GM19025 (cell line): ENCODE measurements around the gene LIM2.

ENCODE experiments used
- ATAC-seq: cut with Tn5 transposase; IDR thresholded peaks from one replicate; pipeline ENCODE4 v1.9.1; 2021; ENCODE audit warnings: mild to moderate bottlenecking, low read depth, moderate library complexity; ENCODE audit not compliant: unreplicated experiment

Gene LIM2

GRCh38 chr19:51366389-51367254 lies 21.2 kb downstream of the LIM2 start:
- ATAC-seq = peak; percentile 46

DNA sequence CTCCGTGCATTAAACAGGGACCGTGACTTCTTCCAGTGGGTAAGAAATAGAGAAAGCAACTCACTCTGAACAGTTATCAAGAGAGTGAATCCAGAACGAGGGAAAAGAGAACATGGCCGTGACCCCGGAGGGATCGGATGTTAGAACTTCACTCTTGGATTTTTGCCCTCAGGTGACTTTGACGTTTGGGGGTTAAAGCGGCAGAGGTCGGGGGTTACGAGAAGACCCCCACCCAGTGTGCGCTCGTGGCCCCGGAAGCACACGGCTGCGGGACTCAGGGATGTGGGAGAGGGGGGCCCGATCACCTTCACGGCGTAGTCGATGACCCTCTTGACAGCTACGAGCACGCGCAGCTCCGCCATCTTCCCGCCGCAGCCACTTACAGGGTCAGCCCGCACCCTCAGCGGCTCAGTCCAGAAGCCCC lies 21.8 kb downstream of the LIM2 start, which contains the start of gene ETFB:
TSS of gene ETFB (minus strand) at position 424 of the 424 bp plus-strand sequence. CDS start at position 362, 62 bp downstream.
- ATAC-seq = no peak

DNA sequence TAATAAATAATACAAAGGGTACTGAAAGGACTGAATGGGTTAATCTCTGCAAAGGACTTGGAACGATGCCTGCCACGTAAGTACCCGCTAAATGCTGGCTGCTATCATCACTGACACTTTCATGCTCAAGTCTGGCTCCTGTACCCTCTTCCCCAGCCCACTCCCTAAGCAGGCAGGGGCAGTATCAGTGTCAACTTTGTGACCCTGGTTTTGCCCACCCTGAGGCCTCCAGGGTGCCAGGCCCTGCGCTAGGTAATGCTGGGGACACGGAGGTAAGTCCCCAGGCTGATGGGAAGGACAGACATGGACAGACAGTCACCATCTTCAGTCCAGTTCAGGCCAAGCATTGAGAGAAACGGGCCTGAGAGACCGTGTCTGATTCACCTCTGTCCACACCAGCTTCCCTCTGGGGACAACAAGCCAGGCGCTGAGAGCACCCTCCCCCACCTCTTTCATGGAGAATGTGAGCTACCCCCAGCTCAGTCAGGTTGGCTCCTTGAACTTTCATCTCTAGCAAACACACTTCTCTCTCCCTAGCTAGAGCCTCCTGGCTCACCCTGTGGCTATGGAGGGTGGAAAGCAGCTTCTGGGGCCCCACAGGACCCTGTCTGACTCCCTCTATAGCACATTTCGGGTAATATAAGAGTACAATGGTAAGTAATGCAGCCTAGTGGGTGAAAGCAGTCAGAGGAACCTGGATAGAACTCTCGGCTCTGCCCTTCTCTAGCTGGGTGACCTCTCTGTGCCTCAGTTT lies 22.4 kb downstream of the LIM2 start:
- no peak for ATAC-seq

DNA sequence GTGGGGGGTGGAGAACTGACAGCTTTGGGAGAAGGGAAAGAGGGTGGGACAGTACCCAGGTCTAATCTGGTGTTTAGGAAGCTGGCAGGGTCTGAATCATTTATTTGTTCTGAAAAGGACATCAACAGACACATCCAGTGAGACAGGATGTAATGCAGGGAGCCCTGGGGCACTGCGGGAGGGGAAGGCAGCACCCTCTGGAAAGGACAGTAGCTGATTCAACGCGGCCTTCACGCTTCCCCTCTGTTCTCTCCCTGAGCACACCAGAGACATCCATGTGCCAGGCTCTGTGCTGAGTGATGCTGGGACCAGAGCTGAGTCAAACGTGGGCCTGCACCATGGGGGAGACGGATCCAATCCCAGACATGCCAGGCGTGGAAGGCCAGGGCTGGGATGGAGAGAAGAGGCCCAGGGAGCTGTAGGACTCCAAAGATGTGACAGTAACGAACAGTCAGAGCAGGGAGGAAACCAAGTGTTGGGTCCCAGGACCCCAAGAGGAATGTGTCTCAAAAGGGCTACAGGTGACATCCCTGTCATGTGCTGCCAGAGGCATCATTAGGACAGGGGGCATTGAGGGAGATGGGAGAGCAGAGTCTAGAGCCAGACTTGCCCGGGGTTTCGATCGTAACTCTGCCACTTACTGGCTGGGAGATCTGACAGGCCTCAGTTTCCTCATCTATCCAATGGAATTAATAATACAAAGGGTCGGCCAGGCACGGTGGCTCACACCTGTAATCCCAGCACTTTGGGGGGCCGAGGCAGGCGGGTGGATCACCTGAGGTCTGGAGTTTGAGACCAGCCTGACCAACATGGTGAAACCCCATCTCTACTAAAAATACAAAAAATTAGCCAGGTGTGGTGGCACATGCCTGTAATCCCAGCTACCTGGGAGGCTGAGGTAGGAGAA lies 23.3 kb downstream of the LIM2 start:
- no peak for ATAC-seq

GRCh38 chr19:51361239-51361638 lies 26.5 kb downstream of the LIM2 start:
- no peak for ATAC-seq

- ATAC-seq = no peak
These were observed 28.5 kb downstream of the LIM2 start for GRCh38 chr19:51359294-51359693.

DNA sequence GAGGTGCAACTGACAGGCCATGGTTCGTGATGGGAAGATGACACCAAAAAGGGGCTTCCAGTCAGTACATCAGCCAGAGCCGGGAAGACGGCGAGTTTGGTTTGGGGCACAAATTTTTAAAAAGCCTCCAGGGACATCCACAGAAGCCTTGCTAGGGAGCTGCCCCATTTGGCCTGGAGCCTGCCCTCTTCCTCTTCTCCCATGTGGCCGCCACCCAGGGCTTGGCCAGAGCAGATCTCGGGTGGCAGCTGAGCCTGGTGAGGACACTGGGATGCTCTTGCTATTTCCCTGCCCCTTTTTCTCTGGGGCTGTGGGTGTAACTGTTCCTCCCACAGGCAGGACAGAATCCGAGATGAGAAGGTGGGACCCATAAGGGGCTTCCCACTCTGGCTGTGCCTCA lies 29.8 kb downstream of the LIM2 start:
- ATAC-seq = no peak

DNA sequence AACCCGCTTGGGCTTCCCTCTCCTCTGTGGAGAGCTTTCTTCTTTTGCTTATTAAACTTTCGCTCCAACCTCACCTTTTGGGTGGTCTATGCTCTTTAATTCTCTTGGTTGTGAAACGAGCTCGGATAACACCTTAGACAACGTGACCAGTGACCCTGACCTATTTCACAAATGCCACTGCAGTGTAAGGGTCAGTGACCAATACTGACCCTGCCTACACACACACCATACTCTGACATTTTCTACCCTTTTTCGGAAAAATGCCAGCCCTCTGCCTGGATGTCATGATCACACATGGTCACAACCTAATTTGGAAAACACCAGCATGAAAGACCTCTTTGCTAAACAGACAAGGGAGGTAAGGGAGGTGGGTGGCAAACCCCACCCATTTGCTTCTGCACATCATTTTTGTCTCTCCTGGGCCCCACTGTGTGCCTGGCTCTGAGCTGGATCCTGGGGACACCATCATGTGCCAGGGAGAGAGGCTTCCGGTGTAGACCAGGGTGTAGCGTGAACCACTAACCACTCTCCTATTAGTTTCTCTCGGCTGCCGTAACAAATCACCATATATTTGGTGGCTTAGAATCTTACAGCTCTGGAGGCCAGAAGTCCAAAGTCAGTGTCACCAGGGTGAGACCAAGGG lies 31.5 kb downstream of the LIM2 start:
- no peak for ATAC-seq

DNA sequence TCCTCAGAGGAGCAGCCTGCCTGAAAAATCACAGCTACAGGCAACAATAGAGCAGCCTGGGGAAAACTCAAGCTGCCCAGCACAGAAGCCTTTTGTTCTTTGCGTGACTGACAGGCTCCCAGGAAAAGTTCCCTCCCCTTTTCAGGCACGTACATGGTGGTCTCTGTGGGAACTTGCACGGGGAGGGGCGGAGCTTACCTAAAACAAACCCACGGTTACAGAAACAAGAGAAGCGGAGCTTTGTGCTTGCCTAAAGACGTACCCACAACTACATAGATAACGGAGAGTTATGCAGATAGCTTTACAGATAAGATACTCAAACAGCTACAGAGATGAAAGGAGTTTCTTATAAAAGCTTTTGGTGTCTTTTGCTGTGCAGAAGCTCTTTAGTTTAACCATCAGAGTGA lies 33.0 kb downstream of the LIM2 start:
- ATAC-seq = no peak

DNA sequence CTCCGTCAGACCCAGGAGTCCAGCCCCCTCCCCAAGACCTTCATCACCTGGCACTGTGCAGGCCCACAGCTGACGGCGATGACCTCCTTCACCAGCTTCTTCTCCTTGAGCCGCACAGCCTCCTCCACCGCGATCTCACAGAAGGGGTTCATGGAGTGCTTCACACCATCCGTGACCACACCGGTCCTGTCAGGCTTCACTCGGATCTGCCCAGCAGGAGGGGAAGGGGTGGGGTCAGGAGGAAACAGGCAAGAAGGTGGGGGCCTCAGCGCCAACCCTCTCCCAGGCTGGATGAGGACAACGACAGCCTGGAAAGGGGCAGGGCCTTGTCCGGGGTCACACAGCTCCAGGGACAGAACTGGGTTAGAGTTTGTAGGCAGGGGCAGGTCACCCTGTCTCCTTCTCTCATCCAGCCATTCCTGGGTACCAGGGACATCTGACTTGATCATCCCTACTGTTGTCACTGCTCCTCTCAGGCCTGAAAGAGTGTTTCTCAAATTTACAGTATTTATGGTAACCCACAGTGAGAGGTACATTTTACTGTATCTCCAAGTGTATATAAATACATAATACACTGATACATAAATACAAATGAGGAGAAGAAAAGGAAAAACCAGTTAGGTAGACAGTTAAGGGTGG lies 33.6 kb downstream of the LIM2 start:
- no peak for ATAC-seq

- ATAC-seq = no peak
These were observed 34.9 kb downstream of the LIM2 start for GRCh38 chr19:51352783-51353360.

GRCh38 chr19:51351266-51351990 lies 36.3 kb downstream of the LIM2 start:
- no peak for ATAC-seq

GRCh38 chr19:51347209-51347928 lies 40.4 kb downstream of the LIM2 start:
- no peak for ATAC-seq

DNA sequence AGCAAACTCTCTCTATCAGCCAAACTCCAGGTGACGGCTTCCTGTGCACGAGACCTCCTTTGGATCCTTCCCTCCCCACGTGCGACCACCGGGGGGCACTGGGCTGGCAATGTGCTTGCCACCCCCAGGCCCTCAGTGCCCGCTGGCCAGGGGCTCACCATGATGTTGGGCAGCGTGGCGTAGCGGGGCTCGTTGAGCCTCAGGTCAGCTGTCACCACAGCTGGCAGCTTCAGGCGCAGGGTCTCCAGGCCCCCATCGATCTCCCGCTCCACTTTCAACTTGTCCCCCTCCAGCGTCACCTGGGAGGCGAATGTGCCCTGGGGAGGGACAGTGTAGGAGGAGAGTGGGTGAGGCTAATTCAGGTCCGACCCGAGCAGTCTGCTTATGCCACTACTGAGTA lies 41.0 kb downstream of the LIM2 start:
- ATAC-seq = no peak

DNA sequence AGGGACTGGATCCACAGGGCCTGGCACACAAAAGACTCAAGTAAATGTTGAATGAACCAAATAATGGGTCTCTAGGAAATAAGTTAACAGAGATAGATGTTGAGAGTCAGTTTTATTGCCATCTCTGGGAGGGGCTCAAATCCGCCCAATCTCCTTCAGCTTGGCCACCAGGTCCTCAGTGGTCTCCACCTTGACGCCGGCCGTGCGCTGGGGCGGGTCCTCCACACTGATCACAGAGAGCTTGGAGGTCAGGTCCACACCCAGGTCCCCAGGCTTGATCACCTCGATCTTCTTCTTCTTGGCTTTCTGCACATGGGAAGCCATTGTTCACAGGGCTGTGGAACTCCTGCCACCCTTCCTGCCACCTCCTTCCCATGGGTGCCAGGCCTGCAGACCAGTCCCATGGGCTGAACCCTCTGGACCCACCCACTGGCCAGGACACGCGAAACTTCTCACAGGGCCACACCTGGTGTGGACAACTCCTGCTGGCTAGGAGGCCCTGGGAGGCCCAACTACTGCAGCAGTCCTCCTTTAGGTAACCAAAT lies 42.6 kb downstream of the LIM2 start:
- no peak for ATAC-seq

- no peak for ATAC-seq
These were observed 44.9 kb downstream of the LIM2 start for GRCh38 chr19:51342631-51343569.
